GM12892 (cell line): ENCODE results near the gene LAIR1.

ENCODE experiments used
- POLR2AphosphoS5 ChIP-seq: IDR thresholded peaks from 2 replicates; pipeline ENCODE4 v1.6.1; 2011; ENCODE audit warnings: low read depth, low read length, control low read depth
- TAF1 ChIP-seq: IDR thresholded peaks from 2 replicates; pipeline ENCODE4 v1.6.1; 2011; ENCODE audit warnings: low read depth, mild to moderate bottlenecking, control low read depth, low read length, borderline replicate concordance

GRCh38 chr19:54411033-54411432, 46.3 kb upstream of the LAIR1 start:
- TF ChIP-seq POLR2AphosphoS5, result no peak
- TF ChIP-seq TAF1, result no peak
